NB4 (cell line): ENCODE results near the gene FZD1.

Experiments
- DNase-seq: peaks from one replicate; pipeline ENCODE4 v3.0.0; 2010; ENCODE audit warnings: low read depth
- H3K4me3 ChIP-seq: one replicate; pipeline ENCODE4 v1.5.1; 2011; ENCODE audit warnings: mild to moderate bottlenecking, low read depth, low read length, moderate library complexity
- CTCF ChIP-seq: IDR thresholded peaks from one replicate; pipeline ENCODE4 v1.5.1; 2012; ENCODE audit warnings: low read depth, low read length
- MAX ChIP-seq: IDR thresholded peaks from 2 replicates; pipeline ENCODE4 v1.6.1; 2011; ENCODE audit warnings: low read depth, low read length
- MYC ChIP-seq: IDR thresholded peaks from 2 replicates; pipeline ENCODE4 v1.6.1; 2011; ENCODE audit warnings: low read depth, low read length
- POLR2A ChIP-seq: IDR thresholded peaks from 2 replicates; pipeline ENCODE4 v1.6.1; 2011; ENCODE audit warnings: mild to moderate bottlenecking; ENCODE audit not compliant: insufficient read length; ENCODE audit errors: extremely low read depth

FZD1 gene

GRCh38 chr7:91264046-91264923 lies at the start of gene FZD1:
TSS of gene FZD1 (plus strand) at chr7:91264433. CDS start at chr7:91264881, 448 bp downstream.
- peak within 1 kb of the TSS; percentile 71 for H3K4me3 ChIP-seq
- TF ChIP-seq MAX (peak; percentile 17; the same call in 1 of the 2 replicates), CTCF (no peak), MYC (peak; percentile 45)
- peak; percentile 99 for DNase-seq

GRCh38 chr7:91226411-91226810 lies 37.8 kb upstream of the FZD1 start:
- H3K4me3 ChIP-seq = no peak overlapping the region
- DNase-seq = no peak
- TF ChIP-seq MYC = no peak
- no peak for TF ChIP-seq POLR2A
- TF ChIP-seq MAX = no peak
- no peak for TF ChIP-seq CTCF

- no peak overlapping the region for H3K4me3 ChIP-seq
- TF ChIP-seq CTCF = no peak
- no peak for TF ChIP-seq POLR2A
- TF ChIP-seq MAX = no peak
- no peak for TF ChIP-seq MYC
- no peak for DNase-seq
These were observed 35.9 kb upstream of the FZD1 start for GRCh38 chr7:91228327-91228726.

- H3K4me3 ChIP-seq = no peak overlapping the region
- TF ChIP-seq CTCF (no peak), MAX (no peak), POLR2A (no peak), MYC (no peak)
- DNase-seq = no peak
These were observed 35.2 kb upstream of the FZD1 start for GRCh38 chr7:91228927-91229558.

- no peak overlapping the region for H3K4me3 ChIP-seq
- TF ChIP-seq MAX = no peak
- no peak for TF ChIP-seq MYC
- TF ChIP-seq CTCF = no peak
- no peak for TF ChIP-seq POLR2A
- DNase-seq = no peak
These were observed 34.1 kb upstream of the FZD1 start for GRCh38 chr7:91230100-91230499.
